HG03469 (cell line): ENCODE measurements around the gene ARMC2.
"Not testable (repeated sequence)": the region's sequence is repeated elsewhere in the genome, so short reads cannot be mapped to it uniquely, and the experiment has no call there.

Experiments
- ATAC-seq: cut with Tn5 transposase; IDR thresholded peaks from one replicate; pipeline ENCODE4 v1.9.1; 2021; ENCODE audit warnings: mild to moderate bottlenecking, moderate library complexity, moderate number of reproducible peaks; ENCODE audit not compliant: unreplicated experiment

The ARMC2 gene

GRCh38 chr6:108947114-108947854 lies 99.1 kb downstream of the ARMC2 start:
- ATAC-seq, result no peak

GRCh38 chr6:108948181-108948661 lies 100.0 kb downstream of the ARMC2 start:
- no peak for ATAC-seq

GRCh38 chr6:108951351-108951953 lies 103.2 kb downstream of the ARMC2 start:
- ATAC-seq, result no peak

GRCh38 chr6:108952776-108953486 lies 104.7 kb downstream of the ARMC2 start:
- ATAC-seq, result no peak

GRCh38 chr6:108953681-108954080 lies 105.5 kb downstream of the ARMC2 start:
- ATAC-seq, result no peak

- no peak for ATAC-seq
Measured at GRCh38 chr6:108955329-108955949, 107.2 kb downstream of the ARMC2 start.

GRCh38 chr6:108957221-108957620 lies 109.0 kb downstream of the ARMC2 start:
- ATAC-seq, result no peak

- ATAC-seq, result no peak
Measured at GRCh38 chr6:108958900-108959770, 110.9 kb downstream of the ARMC2 start.

GRCh38 chr6:108959972-108960582 lies 111.9 kb downstream of the ARMC2 start:
- ATAC-seq, result no peak

- no peak for ATAC-seq
Measured at GRCh38 chr6:108960601-108961000, 112.4 kb downstream of the ARMC2 start.

GRCh38 chr6:108961077-108961476 lies 112.9 kb downstream of the ARMC2 start:
- no peak for ATAC-seq

- no peak for ATAC-seq
Measured at GRCh38 chr6:108961985-108962384, 113.8 kb downstream of the ARMC2 start.

GRCh38 chr6:108966251-108966650 lies 118.0 kb downstream of the ARMC2 start:
- no peak for ATAC-seq

- no peak for ATAC-seq
Measured at GRCh38 chr6:108966855-108967755, 118.9 kb downstream of the ARMC2 start.

GRCh38 chr6:108968325-108969316 lies 120.4 kb downstream of the ARMC2 start:
- ATAC-seq, result no peak

- ATAC-seq, result no peak
Measured at GRCh38 chr6:108969776-108970175, 121.6 kb downstream of the ARMC2 start.

GRCh38 chr6:108974201-108974600 lies 126.0 kb downstream of the ARMC2 start:
- ATAC-seq, result no peak

GRCh38 chr6:108978638-108979037 lies 130.4 kb downstream of the ARMC2 start:
- ATAC-seq, result not testable (repeated sequence)
